ENCODE data around the gene DCN. TPM values are rescaled to one million over a fixed set of nuclear protein-coding genes. Genes with fewer than 3 reads are reported as not detected.
A peak's percentile ranks its signal among the peaks of the same experiment; 100 is the strongest.

Gene DCN
- total RNA-seq, 4 donors from 2014 or later, result 50.1 to 1,296 (median 333) TPM

GRCh38 chr12:91144053-91144452, 38.6 kb downstream of the DCN start:
- Histone ChIP-seq H3K4me1 (peaks cover 0 to 24% (median 0%) of the 10 kb centered on the region in 3 donors), H3K36me3 (peaks cover 0 to 11% (median 0%) of the 10 kb centered on the region in 3 donors), H3K4me3 (no peak overlapping the region), H3K27me3 (no peaks in the 10 kb centered on the region), H3K9me3 (no peaks in the 10 kb centered on the region), H3K27ac (no peak overlapping the region)
- intact Hi-C loops (cut with DNase I), result no loop called here
- no peak for DNase-seq
- TF ChIP-seq POLR2A (IDR thresholded peaks at IDR 0.05) (no peak), CTCF (IDR thresholded peaks at IDR 0.05) (no peak)
- WGBS, 2 donors, result 67 to 68% methylated on average over 2 of the region's 2 CpGs

DNA sequence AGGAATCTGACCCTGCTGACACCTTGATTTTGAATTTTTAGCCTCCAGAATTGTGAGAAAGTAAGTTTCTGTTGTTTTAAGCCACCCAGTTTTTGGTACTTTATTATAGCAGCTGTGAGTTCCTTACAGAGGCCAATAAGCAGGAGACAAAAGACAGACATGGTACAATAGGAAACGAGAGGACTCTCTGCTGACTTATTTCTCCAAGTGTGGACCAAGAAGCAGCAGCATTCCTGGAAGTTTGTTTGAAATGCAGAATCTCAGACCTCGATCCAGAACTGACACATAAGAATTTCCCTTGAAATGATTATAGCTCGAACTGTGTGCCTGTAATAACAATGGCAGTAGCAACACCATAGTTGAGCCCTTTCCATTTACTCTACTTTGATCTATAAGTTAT, 39.4 kb downstream of the DCN start:
- DNase-seq, result no peak
- Histone ChIP-seq H3K27me3 (no peaks in the 10 kb centered on the region), H3K27ac (peak overlapping the region in 2 of 4 donors; percentile 26 to 43), H3K4me1 (peaks cover 0 to 32% (median 3%) of the 10 kb centered on the region in 3 donors), H3K36me3 (peaks cover 0 to 9% (median 0%) of the 10 kb centered on the region in 3 donors), H3K4me3 (no peak overlapping the region), H3K9me3 (no peaks in the 10 kb centered on the region)
- 76 to 78% methylated on average over 3 of the region's 3 CpGs for WGBS, 2 donors
- TF ChIP-seq CTCF (IDR thresholded peaks at IDR 0.05) (no peak), POLR2A (IDR thresholded peaks at IDR 0.05) (no peak)
- intact Hi-C loops (cut with DNase I), result no loop called here

- 45 to 60% methylated on average over 3 of the region's 3 CpGs for WGBS, 2 donors
- H3K4me1 ChIP-seq, result peaks cover 0 to 39% (median 4%) of the 10 kb centered on the region in 3 donors
These were observed 40.4 kb downstream of the DCN start for GRCh38 chr12:91142221-91142631.

DNA sequence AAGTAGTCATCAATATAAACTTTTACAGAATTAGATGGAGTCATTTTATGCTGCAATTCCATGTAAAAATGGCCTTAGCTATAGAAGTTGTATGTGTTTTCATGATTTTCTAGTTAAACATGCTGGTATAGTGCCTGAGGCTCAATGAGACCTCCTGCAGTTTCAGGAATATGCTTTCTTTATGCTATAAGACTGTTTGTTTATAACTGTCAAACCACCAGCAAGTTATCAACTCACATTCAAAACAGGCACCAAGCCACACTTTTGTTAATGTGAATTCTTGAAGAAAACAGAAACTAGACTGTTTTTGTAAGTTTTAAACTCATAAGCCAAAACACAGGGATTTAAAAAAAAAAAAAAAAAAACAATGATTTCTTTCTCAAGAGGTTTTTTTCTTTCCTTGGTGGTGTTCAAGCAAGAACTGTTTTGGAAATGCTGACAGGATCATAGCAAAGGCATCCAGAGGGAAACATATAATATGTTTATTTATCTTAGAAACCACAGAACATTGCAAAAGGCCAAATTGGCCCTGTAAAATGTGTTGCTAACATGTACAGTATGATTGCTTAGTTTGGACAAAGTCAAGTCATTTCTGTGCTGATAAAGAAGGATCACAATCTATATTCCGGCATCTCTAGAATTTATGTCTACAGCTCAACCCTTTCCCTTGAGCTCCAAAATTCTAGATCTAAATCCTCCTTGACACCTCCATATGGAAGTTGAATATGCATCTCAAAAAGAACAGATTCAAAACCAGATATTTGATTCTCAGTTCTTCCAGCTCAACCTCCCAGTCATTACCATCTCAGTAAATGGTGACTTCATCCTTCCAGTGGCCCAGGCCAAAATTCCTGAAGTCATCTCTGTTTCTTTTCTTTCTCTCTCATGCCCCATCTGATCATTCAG, 42.3 kb downstream of the DCN start:
- peaks cover 0 to 39% (median 4%) of the 10 kb centered on the region in 3 donors for H3K4me1 ChIP-seq

More at GRCh38 chr12:91142221-91142631, 40.4 kb downstream of the DCN start:
- no peak for DNase-seq
- Histone ChIP-seq H3K36me3 (peaks cover 0 to 5% (median 0%) of the 10 kb centered on the region in 3 donors), H3K27ac (peak overlapping the region in 2 of 4 donors; percentile 52 to 59), H3K4me3 (no peak overlapping the region), H3K27me3 (no peaks in the 10 kb centered on the region), H3K9me3 (no peaks in the 10 kb centered on the region)
- intact Hi-C loops (cut with DNase I), result no loop called here
- TF ChIP-seq POLR2A (IDR thresholded peaks at IDR 0.05), result no peak
- no peak for TF ChIP-seq CTCF (IDR thresholded peaks at IDR 0.05)

More for the DNA sequence above, 42.3 kb downstream of the DCN start:
- Histone ChIP-seq H3K9me3 (no peaks in the 10 kb centered on the region), H3K27ac (peak overlapping the region in 2 of 4 donors; percentile 31 to 59), H3K36me3 (no peaks in the 10 kb centered on the region), H3K4me3 (no peak overlapping the region), H3K27me3 (no peaks in the 10 kb centered on the region)
- intact Hi-C loops (cut with DNase I), result no loop called here
- DNase-seq, result no peak
- TF ChIP-seq CTCF (IDR thresholded peaks at IDR 0.05) (no peak), POLR2A (IDR thresholded peaks at IDR 0.05) (no peak)
- 62 to 76% methylated on average over 1 of the region's 1 CpG for WGBS, 2 donors
